ENCODE results near the gene CAB39.

- TF ChIP-seq CTCF (conservative IDR thresholded peaks at IDR 0.05) = no peak
- no peak for TF ChIP-seq EZH2 (IDR thresholded peaks at IDR 0.05; ENCODE audit: low read depth)
Observed at GRCh38 chr2:230694241-230694640, 18.4 kb upstream of the CAB39 start.

Data from PC-9 (cell line).